HG02678 (cell line): ENCODE data around the gene OR1A1.
"Not testable (repeated sequence)": the region's sequence is repeated elsewhere in the genome, so short reads cannot be mapped to it uniquely, and the experiment has no call there.

ENCODE experiments used
- ATAC-seq: cut with Tn5 transposase; IDR thresholded peaks from one replicate; pipeline ENCODE4 v1.9.1; 2021; ENCODE audit warnings: mild to moderate bottlenecking, moderate library complexity; ENCODE audit not compliant: unreplicated experiment

Gene OR1A1, protein sequence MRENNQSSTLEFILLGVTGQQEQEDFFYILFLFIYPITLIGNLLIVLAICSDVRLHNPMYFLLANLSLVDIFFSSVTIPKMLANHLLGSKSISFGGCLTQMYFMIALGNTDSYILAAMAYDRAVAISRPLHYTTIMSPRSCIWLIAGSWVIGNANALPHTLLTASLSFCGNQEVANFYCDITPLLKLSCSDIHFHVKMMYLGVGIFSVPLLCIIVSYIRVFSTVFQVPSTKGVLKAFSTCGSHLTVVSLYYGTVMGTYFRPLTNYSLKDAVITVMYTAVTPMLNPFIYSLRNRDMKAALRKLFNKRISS

DNA sequence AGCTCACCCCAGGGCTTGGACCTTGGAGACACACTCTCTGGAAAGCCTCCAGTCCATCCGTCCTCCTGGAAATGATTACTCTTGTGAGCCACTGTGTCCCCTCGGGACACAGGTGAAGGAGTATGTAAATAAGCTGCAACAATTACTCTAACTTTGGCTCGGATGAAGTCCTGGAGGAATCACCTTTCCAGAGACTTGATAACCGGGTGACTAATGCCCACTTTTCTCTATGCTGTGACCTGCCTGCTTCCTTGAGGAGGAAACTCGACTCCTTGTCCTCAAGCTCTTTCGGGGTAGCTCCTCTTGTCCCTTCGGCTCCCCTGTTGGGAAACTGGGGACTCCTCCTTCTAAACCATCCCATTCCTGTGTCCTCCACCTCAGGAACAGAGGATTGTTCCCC is at the start of gene OR1A1:
Gene OR1A1 (plus strand): TSS at position 301 of the 400 bp plus-strand sequence. CDS start 7,954 bp downstream, outside the sequence.
- ATAC-seq: no peak

DNA sequence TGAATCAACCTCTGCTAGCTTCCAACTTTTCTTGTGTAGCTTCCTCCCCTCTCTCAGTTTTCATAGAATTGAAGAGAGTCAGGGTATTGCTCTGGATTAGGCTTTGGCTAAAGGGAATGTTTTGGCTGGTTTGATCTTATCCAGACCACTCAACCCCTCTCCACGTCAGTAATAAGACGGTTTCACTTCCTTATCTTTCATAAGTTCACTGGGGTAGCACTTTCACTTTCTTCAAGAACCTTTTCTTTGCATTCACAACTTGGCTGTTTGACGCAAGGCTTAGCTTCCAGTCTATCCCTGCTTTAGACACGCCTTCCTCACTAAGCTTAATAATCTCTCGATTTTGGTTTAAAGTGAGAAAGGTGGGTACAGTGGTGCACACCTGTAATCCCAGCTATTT is 39.9 kb upstream of the OR1A1 start:
- ATAC-seq: no peak

DNA sequence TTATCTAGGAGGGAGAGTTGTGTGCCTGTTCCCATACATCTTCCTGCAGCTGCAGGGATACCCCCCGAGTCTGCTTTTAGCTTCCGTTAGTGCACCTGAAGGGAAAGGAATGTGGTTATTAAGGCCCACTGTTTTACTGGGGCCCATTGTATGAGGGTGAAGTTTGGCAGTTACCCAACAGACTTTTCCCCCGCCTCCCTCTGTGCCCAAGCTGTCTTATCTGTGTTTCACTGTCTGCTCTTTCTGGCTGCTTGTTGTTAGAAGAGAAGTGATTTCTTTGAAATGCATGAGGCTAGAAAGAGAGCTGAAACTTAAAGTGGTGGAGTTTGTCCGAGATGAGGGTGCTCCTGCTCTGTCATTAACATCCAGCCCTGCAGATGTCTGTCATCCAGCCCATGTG is 17.5 kb upstream of the OR1A1 start:
- ATAC-seq: no peak

DNA sequence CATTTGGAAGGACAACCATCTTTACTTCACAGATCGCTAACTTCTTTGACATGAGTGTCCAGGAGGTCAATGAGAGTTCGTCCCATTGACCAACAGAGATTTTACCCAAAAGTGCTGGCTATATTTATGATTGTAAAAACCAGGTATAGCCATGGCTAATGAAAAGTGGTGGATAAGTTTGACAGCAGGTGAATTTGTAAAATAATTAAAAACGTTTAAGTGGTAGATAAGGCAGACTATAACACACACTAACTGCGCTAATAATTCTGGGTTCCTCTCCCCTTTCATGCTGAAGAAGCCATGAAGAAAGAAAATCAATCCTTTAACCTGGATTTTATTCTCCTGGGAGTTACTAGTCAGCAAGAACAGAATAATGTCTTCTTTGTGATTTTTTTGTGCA is 10.2 kb upstream of the OR1A1 start, which contains the start of gene OR1A2:
Gene OR1A2 (plus strand): TSS at position 301 of the 400 bp plus-strand sequence. CDS start 0 bp downstream, at position 301.
- ATAC-seq: no peak

DNA sequence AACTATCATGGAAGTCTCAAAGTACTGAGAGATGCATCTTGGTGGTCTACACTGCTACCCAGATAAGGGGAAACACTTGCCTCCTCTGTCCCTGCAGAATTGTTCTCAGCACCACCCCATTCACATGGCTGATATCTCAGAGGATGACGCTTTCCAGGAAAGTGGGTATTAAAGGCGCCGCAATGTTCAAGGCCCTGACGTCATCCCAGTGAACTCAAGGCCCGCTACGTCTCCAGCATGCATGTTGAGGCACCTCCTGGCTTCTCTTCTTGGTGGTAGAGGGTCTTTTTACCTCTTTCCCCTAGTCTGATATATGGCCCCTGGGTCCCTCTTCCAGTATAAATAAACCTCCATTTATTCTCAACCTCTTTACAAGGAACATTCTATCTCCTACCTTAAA is 1.0 kb downstream of the OR1A1 start:
- ATAC-seq: no peak

DNA sequence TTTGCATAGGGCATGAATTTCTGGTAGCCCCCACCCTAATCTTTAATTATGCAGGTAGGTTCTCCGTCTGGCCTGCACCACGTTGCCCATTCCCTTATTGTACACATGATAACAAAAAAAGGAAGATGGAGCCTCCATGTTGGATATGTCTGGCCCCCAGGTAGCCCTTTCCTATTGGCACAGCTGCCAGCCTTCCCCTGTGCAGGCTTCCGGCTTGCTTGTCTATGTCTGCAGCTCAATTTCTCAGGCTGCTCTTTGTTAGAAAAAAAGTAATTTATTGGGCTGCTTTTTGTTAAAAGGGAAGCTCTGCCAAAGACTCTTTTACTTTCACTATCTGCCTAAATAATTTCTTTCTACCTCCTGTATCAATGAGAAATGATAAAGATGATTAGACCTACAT is 5.5 kb downstream of the OR1A1 start:
- no peak for ATAC-seq

DNA sequence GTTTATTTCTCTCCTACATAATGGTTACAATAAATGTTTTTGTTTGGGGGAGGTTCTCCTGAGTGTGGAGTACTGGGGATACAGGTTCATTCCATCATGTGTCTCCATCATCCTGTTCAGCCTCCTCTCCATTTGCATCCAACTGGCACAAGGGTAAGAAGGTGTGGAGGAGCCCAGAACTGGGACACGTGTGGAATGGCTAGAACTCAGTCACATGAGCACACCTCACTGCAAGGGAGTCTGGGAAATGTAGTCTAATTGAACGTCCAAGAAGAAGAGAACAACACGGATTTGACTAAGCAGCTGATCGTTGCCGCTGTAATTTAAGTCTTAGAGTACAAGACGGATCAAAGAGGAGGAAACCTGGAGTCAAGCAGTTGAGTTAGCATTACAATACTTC is 6.1 kb downstream of the OR1A1 start:
- no peak for ATAC-seq

DNA sequence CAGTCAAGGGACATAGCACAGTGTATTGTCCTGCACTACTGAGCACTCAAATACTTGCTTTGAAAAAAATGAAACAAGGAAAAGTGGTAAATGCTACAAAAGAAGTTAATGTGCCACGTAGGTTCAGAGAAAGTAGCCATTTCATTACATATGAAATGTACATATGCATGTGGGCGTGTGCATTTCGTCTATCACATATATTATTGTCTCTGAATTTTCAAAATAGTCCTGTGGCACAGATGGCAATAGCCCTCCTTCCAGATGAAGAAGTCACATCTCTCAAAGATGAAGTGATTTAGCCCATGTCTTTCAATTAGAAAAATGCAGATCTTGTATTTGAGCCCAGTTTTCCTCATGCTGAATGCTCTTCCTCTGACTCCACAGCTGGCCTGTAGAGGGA is 12.5 kb downstream of the OR1A1 start:
- not testable (repeated sequence) for ATAC-seq

DNA sequence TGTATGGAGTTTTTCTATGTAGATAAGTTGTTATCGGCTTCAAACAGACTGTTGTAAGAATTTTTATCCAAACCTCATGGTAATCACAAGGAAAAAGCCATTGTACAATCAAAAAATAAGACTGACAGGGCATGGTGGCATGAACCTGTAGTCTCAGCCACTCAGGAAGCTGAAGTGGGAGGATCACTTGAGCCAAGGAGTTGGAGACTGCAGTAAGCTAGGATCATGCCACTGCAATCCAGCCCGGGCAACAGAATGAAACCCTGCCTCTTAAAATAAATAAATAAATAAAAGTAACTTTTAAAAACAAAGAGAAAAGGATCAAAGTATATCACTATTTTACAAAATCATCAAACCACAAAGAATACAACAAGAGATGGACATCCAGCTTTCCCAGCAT is 14.4 kb downstream of the OR1A1 start:
- ATAC-seq: no peak

DNA sequence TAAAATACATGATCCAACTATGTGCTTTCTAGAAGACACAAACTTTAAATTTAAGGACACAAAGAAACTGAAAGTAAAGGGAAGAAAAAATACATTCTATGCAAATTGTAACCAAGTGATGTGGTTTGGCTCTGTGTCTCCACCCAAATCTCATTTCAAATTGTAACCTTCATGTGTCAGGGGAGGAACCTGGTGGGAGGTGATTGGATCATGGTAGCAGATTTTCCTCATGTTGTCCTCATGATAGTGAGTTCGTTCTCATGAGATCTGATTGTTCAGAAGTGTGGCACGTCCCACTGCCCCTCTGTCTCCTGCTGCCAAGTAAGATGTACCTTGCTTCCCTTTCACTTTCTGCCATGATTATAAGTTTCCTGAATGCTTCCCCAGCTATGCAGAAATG is 15.0 kb downstream of the OR1A1 start:
- no peak for ATAC-seq

DNA sequence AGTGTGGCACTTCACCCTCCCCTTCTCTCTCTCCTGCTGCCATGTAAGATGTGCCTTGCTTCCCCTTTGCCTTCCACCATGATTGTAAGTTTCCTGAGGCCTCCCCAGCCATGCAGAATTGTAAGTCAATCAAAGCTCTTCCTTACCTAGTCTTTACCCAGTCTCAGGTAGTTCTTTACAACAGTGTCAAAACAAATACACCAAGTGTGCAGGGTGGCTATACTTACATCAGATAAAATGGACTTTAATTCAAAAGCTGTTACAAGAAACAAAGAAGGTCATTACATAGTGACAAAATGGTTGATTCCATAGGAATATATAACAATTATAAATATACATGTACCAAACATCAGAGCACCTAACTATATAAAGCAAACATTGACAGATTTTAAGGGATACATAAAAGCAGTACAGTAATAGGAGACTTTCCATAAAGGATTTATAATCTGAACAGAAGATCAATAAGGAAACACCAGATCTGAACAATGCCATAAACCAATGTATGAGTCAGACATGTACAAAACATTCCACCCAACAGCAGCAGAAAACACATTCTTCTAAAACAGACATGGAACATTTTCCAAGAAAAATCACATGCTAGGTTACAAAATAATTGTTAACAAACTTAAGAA is 17.4 kb downstream of the OR1A1 start:
- not testable (repeated sequence) for ATAC-seq

DNA sequence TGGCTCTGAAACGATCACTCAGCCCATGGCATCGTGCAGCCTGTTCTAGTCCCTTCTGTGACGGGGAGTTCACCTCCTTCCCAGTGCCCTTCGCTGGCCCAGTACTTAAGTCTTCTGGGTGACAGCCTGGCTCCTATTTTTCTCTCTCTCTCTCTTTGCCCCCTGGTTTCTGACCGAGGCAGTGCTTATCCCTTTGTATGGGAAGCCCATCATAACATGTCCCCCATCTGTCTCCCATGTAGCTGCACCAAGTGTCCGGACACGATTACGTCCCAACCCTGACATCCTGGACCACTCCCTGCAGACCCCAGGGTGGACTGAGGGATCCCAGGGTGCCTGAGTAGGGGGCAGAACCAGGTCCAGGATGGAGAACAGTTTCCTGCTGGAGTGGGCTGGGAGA is 24.8 kb downstream of the OR1A1 start:
- not testable (repeated sequence) for ATAC-seq

DNA sequence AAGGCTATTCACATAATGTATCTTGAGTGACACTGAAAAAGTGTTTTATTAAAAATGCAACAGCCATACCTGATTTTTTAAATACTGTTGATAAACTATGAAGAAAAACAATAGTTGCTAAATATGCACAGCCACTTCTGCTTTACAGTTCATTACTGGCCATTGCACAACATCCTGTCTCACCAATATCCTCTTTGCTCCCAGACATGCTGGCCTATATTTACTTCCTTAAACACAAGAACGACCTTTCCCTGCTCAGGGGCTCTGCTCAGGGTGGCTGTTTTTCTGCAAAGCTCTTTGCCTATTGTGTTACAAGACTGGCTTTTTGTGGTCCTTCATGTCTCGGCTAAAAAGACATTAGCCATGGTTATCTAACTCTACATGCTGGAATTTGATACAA is 31.2 kb downstream of the OR1A1 start:
- ATAC-seq: not testable (repeated sequence)

DNA sequence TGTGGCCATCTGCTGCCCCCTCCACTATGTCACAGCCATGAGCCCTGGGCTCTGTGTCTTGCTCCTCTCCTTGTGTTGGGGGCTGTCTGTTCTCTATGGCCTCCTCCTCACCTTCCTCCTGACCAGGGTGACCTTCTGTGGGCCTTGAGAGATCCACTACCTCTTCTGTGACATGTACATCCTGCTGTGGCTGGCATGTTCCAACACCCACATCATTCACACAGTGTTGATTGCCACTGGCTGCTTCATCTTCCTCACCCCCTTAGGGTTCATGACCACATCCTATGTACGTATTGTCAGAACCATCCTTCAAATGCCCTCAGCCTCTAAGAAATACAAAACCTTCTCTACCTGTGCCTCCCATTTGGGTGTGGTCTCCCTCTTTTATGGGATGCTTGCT is 33.6 kb downstream of the OR1A1 start:
- ATAC-seq: not testable (repeated sequence)

DNA sequence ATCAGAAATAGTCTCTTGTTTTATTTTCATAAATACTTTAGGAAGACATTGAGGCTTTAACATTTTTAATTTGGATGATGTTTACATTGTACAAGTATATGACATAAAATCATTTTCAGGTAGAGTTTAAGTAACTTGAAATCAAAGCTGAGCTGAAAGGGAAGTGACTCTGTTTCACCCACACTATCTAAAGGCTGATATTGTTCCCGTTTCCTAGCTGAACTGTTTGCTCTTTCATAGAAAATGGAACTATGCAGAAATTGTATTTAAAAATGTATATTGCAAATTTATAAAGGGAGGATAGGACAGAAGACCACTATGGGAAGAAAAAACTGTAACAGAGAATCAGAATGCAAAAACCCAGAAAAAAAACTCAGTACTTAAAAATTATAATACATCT is 37.4 kb downstream of the OR1A1 start:
- not testable (repeated sequence) for ATAC-seq

DNA sequence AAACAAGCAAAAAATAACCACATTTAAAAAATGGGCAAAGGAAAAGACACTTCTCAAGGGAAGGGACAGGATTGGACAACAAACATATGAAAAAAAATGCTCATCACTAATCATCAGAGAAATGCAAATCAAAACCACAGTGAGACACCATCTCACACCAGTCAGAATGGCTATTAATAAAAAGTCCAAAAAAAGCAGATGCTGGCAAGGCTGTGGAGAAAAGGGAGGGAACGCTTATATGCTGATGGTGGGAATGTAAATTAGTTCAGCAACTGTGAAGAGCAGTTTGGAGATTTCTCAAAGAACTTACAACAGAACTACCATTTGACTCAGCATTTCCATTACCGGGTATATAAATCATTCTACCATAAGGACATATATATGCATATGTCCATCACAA is 41.5 kb downstream of the OR1A1 start:
- not testable (repeated sequence) for ATAC-seq

DNA sequence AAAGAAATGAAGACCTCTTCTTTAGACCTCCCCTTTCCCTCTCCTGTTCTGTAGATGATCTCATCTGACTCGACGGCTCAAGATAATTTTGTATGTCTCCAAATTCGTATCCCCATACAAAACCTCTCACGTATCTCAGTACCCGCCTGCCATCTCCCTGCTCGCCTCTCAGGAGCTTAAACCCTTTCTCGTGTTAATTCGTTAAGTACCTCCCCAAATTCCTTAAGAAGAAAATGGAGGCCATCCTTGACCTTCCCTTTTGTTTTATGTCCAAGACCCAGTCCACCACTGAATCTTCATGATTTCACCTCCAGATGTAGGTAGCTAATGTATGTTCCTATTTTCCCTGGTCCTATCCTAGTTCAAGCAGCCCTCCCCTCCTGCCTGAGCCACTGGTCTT is 49.1 kb downstream of the OR1A1 start:
- ATAC-seq: no peak

DNA sequence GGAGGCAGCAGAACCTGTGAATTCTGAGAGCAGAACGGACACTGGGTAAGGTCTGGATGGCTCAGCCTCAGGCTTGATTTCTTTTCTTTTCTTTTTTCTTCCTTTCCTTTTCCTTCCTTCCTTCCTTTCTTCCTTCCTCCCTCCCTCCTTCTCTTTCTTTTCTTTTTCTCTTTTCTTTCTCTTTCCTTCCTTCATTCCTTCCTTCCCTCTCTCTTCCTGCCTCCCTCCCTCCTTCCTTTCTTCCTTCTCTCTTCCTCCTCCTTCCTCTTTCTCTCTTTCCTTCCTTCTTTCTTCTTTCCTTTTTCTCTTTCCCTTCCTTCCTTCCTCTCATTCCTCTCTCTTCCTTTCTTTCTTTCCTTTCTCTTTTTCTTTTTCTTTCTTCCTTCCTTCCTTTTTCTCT is 52.7 kb downstream of the OR1A1 start:
- no peak for ATAC-seq

DNA sequence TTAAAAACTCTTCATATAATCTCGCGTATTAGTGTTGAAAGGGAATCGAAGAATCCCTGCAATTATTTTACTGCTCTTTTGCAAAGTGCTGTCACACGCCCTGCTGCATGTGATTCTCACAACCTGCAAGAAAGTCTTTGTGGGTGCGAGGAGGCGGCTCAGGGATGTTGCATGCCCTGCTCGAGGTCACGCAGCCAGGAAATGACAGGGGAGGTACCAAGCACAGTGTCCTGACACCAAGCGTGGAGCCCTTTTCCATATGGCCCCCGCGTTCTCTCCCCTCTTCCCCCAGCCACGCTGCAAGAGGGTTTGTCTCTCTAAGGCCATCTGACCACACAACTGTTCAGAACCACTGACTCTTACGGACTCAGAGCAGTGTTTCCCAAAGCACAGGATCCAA is 53.1 kb downstream of the OR1A1 start:
- ATAC-seq: no peak
